ENCODE results near the gene RACGAP1.

- TF ChIP-seq YY1 (IDR thresholded peaks at IDR 0.05; ENCODE audit: insufficient read depth, insufficient read length): no peak
- TF ChIP-seq SUZ12 (IDR thresholded peaks at IDR 0.05; ENCODE audit: extremely low read depth, insufficient read depth, insufficient read length): no peak
These were observed 44.2 kb upstream of the RACGAP1 start for GRCh38 chr12:50069539-50069938.

Measured in NT2/D1 (cell line).